ENCODE results near the gene FSIP1.

DNA sequence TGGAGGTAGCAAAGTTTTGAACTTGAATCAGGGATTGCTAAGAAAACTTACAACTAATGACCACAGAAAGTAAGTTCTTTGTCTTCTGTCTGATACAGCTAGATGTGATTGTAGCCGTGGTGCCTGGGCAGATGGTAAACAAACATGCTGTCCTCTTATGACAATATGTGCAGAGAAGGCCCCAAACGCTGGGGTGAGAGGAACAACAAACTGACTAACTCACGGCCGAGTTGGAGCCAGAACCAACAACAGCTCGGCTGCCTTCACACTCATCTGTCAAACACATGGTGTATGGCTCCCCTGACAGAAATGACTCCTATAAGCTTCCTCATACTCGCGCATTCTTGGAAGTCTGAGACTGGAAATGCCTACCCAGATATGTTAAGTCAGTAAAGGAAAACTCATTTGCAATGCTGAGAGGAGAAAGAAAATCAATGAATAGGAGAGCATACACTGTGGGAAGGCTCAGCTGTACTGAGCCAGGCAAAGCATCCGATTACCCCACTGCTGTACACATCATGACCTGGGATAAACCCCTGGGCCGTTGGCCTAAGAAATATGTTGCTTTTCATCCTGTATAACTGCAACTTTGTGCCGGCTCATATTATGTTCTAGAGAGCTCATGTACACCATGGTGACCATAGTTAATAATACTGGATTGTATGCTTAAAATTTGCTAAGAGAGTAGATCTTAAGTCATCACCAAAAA is 196.1 kb downstream of the FSIP1 start:
- TF ChIP-seq, protein P1, sequence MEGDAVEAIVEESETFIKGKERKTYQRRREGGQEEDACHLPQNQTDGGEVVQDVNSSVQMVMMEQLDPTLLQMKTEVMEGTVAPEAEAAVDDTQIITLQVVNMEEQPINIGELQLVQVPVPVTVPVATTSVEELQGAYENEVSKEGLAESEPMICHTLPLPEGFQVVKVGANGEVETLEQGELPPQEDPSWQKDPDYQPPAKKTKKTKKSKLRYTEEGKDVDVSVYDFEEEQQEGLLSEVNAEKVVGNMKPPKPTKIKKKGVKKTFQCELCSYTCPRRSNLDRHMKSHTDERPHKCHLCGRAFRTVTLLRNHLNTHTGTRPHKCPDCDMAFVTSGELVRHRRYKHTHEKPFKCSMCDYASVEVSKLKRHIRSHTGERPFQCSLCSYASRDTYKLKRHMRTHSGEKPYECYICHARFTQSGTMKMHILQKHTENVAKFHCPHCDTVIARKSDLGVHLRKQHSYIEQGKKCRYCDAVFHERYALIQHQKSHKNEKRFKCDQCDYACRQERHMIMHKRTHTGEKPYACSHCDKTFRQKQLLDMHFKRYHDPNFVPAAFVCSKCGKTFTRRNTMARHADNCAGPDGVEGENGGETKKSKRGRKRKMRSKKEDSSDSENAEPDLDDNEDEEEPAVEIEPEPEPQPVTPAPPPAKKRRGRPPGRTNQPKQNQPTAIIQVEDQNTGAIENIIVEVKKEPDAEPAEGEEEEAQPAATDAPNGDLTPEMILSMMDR (IDR thresholded peaks at IDR 0.05) = no peak
- no peak for TF ChIP-seq POLR2A (IDR thresholded peaks at IDR 0.05)
